HepG2 (cell line): ENCODE measurements around the gene TRAPPC3. TPM values are rescaled to one million over a fixed set of nuclear protein-coding genes. Genes with fewer than 3 reads are reported as not detected.
A peak's percentile ranks its signal among the peaks of the same experiment; 100 is the strongest.

ENCODE experiments used
- CAMTA2 ChIP-seq: sonication (generic); formaldehyde crosslinking; IDR thresholded peaks from 2 replicates; pipeline ENCODE4 v1.4.0; 2020; ENCODE audit warnings: mild to moderate bottlenecking, missing genetic modification reagents, borderline replicate concordance
- ERF ChIP-seq: IDR thresholded peaks from 2 replicates; pipeline ENCODE4 v1.6.1; 2018; ENCODE audit warnings: missing biosample characterization, missing genetic modification reagents
- MAFF ChIP-seq: IDR thresholded peaks from 2 replicates; pipeline ENCODE4 v1.6.1; 2011; ENCODE audit warnings: low read depth, low read length, improper control_type of control experiment
- MAZ ChIP-seq, 2 experiments: sonication (generic) in 1 of 2; formaldehyde crosslinking in 1 of 2; IDR thresholded peaks; 2 replicates each; pipeline versions ENCODE4 v1.5.0 to v1.6.1; 2012 to 2020; ENCODE audit warnings: low read depth in 2 of 2, mild to moderate bottlenecking in 2 of 2, borderline replicate concordance in 1 of 2, improper control_type of control experiment in 1 of 2, low read length in 1 of 2, missing genetic modification reagents in 1 of 2, moderate library complexity in 1 of 2
- NFYB ChIP-seq: sonication (generic); formaldehyde crosslinking; IDR thresholded peaks from 2 replicates; pipeline ENCODE4 v1.4.0; 2020; ENCODE audit warnings: missing genetic modification reagents
- NONO ChIP-seq, 2 experiments: fragments of 450-650 bp in 1 of 2; sonication (generic) in 1 of 2; formaldehyde crosslinking in 1 of 2; IDR thresholded peaks in 1 of 2; conservative IDR thresholded peaks in 1 of 2; 2 replicates each; pipeline versions ENCODE4 v1.6.1 to v1.8.0; 2017 to 2022; ENCODE audit warnings: mild to moderate bottlenecking in 1 of 2, missing genetic modification reagents in 1 of 2, moderate library complexity in 1 of 2
- POGZ ChIP-seq: sonication (generic); formaldehyde crosslinking; IDR thresholded peaks from 2 replicates; pipeline ENCODE4 v1.4.0; 2020; ENCODE audit warnings: mild to moderate bottlenecking, missing genetic modification reagents
- PRDM10 ChIP-seq: sonication (generic); formaldehyde crosslinking; IDR thresholded peaks from 2 replicates; pipeline ENCODE4 v1.4.0; 2020; ENCODE audit warnings: low read depth, missing genetic modification reagents
- PRMT3 ChIP-seq: sonication (generic); formaldehyde crosslinking; IDR thresholded peaks from 2 replicates; pipeline ENCODE4 v1.8.1; 2022; ENCODE audit warnings: low read depth, mild to moderate bottlenecking, moderate library complexity, missing genetic modification reagents, borderline replicate concordance
- RORA ChIP-seq: sonication (generic); formaldehyde crosslinking; IDR thresholded peaks from 2 replicates; pipeline ENCODE4 v1.5.0; 2020; ENCODE audit warnings: mild to moderate bottlenecking, missing genetic modification reagents, moderate library complexity
- TAF1 ChIP-seq: sonication (generic); formaldehyde crosslinking; IDR thresholded peaks from 2 replicates; pipeline ENCODE4 v1.4.0; 2020; ENCODE audit warnings: missing genetic modification reagents
- TARDBP ChIP-seq: sonication (generic); formaldehyde crosslinking; IDR thresholded peaks from 2 replicates; pipeline ENCODE4 v1.8.0; 2022; ENCODE audit warnings: mild to moderate bottlenecking, missing genetic modification reagents
- TRIM22 ChIP-seq: fragments of 450-650 bp; IDR thresholded peaks from 2 replicates; pipeline ENCODE4 v1.6.1; 2017
- UBTF ChIP-seq: sonication (generic); formaldehyde crosslinking; IDR thresholded peaks from 2 replicates; pipeline ENCODE4 v1.4.0; 2020; ENCODE audit warnings: mild to moderate bottlenecking, missing genetic modification reagents
- ZBTB33 ChIP-seq: sonication (generic); formaldehyde crosslinking; IDR thresholded peaks from 2 replicates; pipeline ENCODE4 v1.4.0; 2020; ENCODE audit warnings: missing genetic modification reagents
- ZKSCAN1 ChIP-seq: fragments of 150-350 bp; IDR thresholded peaks from 2 replicates; pipeline ENCODE4 v1.6.1; 2014; ENCODE audit warnings: low read length
- ZNF24 ChIP-seq: fragments of 450-650 bp; IDR thresholded peaks from 2 replicates; pipeline ENCODE4 v1.6.1; 2017; ENCODE audit warnings: antibody characterized with exemption, mild to moderate bottlenecking
- ZNF510 ChIP-seq: sonication (generic); formaldehyde crosslinking; IDR thresholded peaks from 2 replicates; pipeline ENCODE4 v1.4.0; 2020; ENCODE audit warnings: low read depth, mild to moderate bottlenecking, missing genetic modification reagents
- ZNF549 ChIP-seq: sonication (generic); formaldehyde crosslinking; IDR thresholded peaks from 2 replicates; pipeline ENCODE4 v1.5.0; 2020; ENCODE audit warnings: missing genetic modification reagents
- polyA plus RNA-seq, 8 experiments: library from polyadenylated mRNA; depleted of rRNA in 3 of 8; stranded (reverse) in 7 of 8; unstranded in 1 of 8; fragments of >200 nt; fragmentation: Illumina TruSeq in 4 of 8; extraction: Trizol in 4 of 8; gene quantifications; 2 replicates each; pipeline versions ENCODE4 v1.2.1 to v1.2.3, GENCODE V29; 2011 to 2016; ENCODE audit warnings: low read depth in 4 of 8, missing spikeins in 1 of 8, mixed read lengths in 1 of 8; ENCODE audit not compliant: insufficient read depth in 1 of 8
- total RNA-seq, 5 experiments: library from RNA; depleted of rRNA; stranded (reverse); fragments of >200 nt; fragmentation: Illumina TruSeq; extraction: Trizol; gene quantifications; 2 replicates each; pipeline ENCODE4 v1.2.3, GENCODE V29; 2016; ENCODE audit warnings: low read depth in 1 of 5

Gene TRAPPC3
- total and polyA plus RNA-seq, 2 of the 13 experiments (the other 11 are each of a cell fraction or from before 2014, with no cell fraction given) = 53.7 to 62.4 TPM

GRCh38 chr1:36150296-36151133, 1.2 kb upstream of the TRAPPC3 start (continued):
- 0 out of 2 replicates have a peak, but pooled peaks have one; percentile 13 for TF ChIP-seq MAZ (IDR thresholded peaks at IDR 0.05; ENCODE audit: borderline replicate concordance, low read depth, low read length)
- 0 out of 2 replicates have a peak, but pooled peaks have one; percentile 52 for TF ChIP-seq MAZ (CRISPR knock-in tag; IDR thresholded peaks at IDR 0.05; ENCODE audit: low read depth)
- no peak for TF ChIP-seq NONO (IDR thresholded peaks at IDR 0.05)
- TF ChIP-seq NONO (CRISPR knock-in tag; conservative IDR thresholded peaks at IDR 0.05) = no peak
- no peak for TF ChIP-seq ZKSCAN1
- peak; percentile 82 for TF ChIP-seq TAF1 (CRISPR knock-in tag)
- TF ChIP-seq TARDBP (CRISPR knock-in tag) = 0 out of 2 replicates have a peak, but pooled peaks have one; percentile 34
- TF ChIP-seq NFYB (CRISPR knock-in tag) = peak; percentile 62
- TF ChIP-seq POGZ (CRISPR knock-in tag) = no peak
- TF ChIP-seq PRMT3 (CRISPR knock-in tag) = no peak
- TF ChIP-seq ERF = 0 out of 2 replicates have a peak, but pooled peaks have one; percentile 30
- TF ChIP-seq PRDM10 (CRISPR knock-in tag) = peak; percentile 50; the same call in 1 of the 2 replicates
- no peak for TF ChIP-seq TRIM22
- peak; percentile 61; the same call in 1 of the 2 replicates for TF ChIP-seq UBTF (CRISPR knock-in tag)
- no peak for TF ChIP-seq ZNF24
- TF ChIP-seq CAMTA2 (CRISPR knock-in tag) = no peak
- TF ChIP-seq RORA = no peak
- TF ChIP-seq MAFF = no peak
- no peak for TF ChIP-seq ZNF549 (CRISPR knock-in tag)
- TF ChIP-seq ZNF510 (CRISPR knock-in tag) = no peak
- no peak for TF ChIP-seq ZBTB33 (CRISPR knock-in tag)
